ENCODE results near the gene SH3BP1. TPM values are rescaled to one million over a fixed set of nuclear protein-coding genes. Genes with fewer than 3 reads are reported as not detected.
"Not testable (repeated sequence)": the region's sequence is repeated elsewhere in the genome, so short reads cannot be mapped to it uniquely, and the experiment has no call there.

SH3BP1 gene, protein sequence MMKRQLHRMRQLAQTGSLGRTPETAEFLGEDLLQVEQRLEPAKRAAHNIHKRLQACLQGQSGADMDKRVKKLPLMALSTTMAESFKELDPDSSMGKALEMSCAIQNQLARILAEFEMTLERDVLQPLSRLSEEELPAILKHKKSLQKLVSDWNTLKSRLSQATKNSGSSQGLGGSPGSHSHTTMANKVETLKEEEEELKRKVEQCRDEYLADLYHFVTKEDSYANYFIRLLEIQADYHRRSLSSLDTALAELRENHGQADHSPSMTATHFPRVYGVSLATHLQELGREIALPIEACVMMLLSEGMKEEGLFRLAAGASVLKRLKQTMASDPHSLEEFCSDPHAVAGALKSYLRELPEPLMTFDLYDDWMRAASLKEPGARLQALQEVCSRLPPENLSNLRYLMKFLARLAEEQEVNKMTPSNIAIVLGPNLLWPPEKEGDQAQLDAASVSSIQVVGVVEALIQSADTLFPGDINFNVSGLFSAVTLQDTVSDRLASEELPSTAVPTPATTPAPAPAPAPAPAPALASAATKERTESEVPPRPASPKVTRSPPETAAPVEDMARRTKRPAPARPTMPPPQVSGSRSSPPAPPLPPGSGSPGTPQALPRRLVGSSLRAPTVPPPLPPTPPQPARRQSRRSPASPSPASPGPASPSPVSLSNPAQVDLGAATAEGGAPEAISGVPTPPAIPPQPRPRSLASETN
- total RNA-seq, result 100 to 1,000 TPM in 1 of 2 donors, 10 to 100 TPM in 1; 77.4 to 121 TPM
- long read RNA-seq, partial matches to known transcripts, result 3 of 9 reads
- long read RNA-seq, other reads (novel, unspliced or antisense), result 5 of 9 reads

DNA sequence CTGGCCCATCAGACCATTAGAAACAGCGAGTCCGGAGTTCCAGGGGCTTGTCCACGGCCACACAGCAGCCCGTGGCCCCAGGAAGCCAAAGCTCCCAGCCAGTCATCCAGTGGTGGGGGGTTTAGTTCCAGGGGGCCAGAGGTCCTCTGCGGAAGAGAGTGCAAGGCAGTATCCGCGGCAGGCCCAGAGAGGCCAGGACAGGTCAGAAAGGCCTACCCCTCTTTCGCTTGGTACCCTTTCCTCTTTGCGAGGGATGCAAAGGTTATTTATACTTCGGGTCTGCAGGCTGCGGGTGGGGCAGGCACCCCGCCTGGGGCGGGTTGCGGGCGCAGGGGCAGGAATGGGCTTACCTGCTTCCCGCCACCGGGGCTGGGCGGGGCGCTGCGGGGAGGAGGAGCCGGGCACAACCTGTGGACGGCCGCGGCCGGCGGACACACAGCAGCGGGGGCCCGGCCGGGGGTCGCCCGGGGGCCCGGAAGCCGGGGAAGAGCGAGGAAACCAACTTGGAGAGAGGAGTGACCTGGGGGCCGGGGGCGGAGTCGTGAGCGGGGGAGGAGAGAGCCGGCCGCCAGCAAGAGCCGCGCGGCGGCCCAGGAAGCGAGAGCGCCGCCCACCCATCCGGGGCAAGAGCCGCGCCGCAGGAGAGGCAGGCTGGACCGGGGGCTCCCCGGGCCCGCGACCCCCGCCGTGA is at the start of gene SH3BP1:
TSS of gene SH3BP1 (plus strand) at position 600 of the 691 bp plus-strand sequence. CDS start 119 bp downstream, outside the sequence.
- DNase-seq (peak; percentile 73 to 80), ATAC-seq (peak; percentile 44)
- intact Hi-C loops (cut with DNase I, micrococcal nuclease), result no loop called here

DNA sequence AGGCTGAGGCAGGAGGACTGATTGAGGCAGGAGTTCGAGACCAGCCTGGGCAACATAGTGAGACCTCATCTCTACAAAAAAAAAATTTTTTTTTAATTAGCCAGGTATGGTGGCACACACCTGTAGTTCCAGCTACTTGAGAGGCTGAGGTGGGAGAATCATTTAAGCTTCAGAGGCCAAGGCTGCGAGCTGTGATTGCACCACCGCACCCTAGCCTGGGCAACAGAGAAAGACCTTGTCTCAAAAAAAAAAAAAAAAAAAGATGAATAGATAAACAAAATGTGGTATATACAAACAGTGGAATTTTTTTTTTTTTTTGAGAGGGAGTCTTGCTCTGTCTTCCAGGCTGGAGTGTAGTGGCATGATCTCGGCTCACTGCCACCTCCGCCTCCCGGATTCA is 48.4 kb upstream of the SH3BP1 start:
- ATAC-seq, DNase-seq: not testable (repeated sequence)
- intact Hi-C loops (cut with DNase I, micrococcal nuclease), result loop anchor here in 1 of 2 donors (10.0 kb wide), 1 partner anchor 56 kb away; no protein-coding TSS in a partner anchor

- intact Hi-C loops (cut with DNase I, micrococcal nuclease), result loop anchor here in 1 of 2 donors (10.0 kb wide), 1 partner anchor 57 kb away; no protein-coding TSS in a partner anchor
- ATAC-seq (no peak), DNase-seq (no peak)
These were observed 47.6 kb upstream of the SH3BP1 start for GRCh38 chr22:37591823-37592404.

GRCh38 chr22:37594237-37594636 is 45.2 kb upstream of the SH3BP1 start:
- no peak for DNase-seq
- no peak for ATAC-seq
- intact Hi-C loops (cut with DNase I, micrococcal nuclease), result loop anchor here in 1 of 2 donors (10.0 kb wide), 1 partner anchor 59 kb away; no protein-coding TSS in a partner anchor

GRCh38 chr22:37599153-37599552 is 40.3 kb upstream of the SH3BP1 start:
- intact Hi-C loops (cut with DNase I, micrococcal nuclease), result loop anchor here in 1 of 2 donors (10.0 kb wide), 1 partner anchor 64 kb away; no protein-coding TSS in a partner anchor
- DNase-seq (peak; percentile 82 to 91), ATAC-seq (peak; percentile 71)

- peak in 1 of 2 donors; percentile 56 for DNase-seq
- intact Hi-C loops (cut with DNase I, micrococcal nuclease), result no loop called here
- ATAC-seq, result peak; percentile 45
These were observed 38.3 kb upstream of the SH3BP1 start for GRCh38 chr22:37601203-37601539.

- ATAC-seq (peak; percentile 82), DNase-seq (peak; percentile 49 to 83)
- intact Hi-C loops (cut with DNase I, micrococcal nuclease), result no loop called here
These were observed 37.7 kb upstream of the SH3BP1 start for GRCh38 chr22:37601540-37602442.

DNA sequence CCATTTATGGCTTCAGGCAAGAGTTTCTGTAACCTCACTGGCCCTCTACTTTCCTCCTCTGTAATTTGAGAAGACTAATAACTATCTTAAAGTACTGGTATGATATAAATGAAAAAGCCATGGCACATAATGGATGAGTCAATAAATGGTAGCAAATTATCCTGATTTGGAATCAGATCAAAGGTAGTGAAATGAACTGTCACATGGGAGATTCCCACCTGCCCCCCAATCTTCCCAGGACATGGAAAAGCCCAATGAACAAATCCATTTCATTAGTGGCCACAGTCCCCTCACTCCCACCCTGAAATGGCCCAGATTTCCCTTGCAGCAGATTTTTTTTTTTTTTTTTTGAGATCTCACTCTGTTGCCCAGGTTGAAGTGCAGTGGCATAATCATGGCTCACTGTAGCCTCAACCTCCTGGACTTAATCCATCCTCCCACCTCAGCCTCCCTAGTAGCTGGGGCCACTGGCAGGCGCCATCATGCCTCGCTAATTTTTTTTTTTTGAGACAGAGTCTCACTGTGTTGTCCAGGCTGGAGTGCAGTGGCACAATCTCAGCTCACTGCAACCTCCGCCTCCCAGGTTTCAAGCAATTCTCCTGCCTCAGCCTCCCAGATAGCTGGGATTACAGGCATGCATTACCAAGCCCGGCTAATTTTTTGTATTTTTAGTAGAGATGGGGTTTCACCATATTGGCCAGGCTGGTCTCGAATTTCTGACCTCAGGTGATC is 36.8 kb upstream of the SH3BP1 start:
- intact Hi-C loops (cut with DNase I, micrococcal nuclease); ATAC-seq; DNase-seq: not testable (repeated sequence)

DNA sequence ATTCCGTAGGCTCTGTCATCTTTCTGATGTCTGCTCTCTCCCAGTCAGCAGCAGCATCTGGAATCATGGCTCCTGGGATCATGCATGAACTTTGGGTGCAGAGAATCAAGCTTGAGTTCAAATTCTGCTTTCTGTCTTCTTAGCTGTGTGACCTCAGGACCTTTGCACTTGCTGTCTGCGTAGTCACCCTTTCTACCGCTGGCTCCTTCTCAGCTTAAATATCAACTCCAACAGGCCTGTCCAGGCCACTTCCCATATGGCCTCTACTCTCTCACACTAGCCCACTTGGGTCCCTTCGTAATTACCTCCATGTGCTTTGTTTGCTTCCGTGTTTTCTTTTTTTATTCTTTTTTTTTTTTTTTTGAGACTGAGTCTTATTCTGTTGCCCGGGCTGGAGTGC is 35.4 kb upstream of the SH3BP1 start:
- ATAC-seq (no peak), DNase-seq (no peak)
- intact Hi-C loops (cut with DNase I, micrococcal nuclease), result no loop called here

DNA sequence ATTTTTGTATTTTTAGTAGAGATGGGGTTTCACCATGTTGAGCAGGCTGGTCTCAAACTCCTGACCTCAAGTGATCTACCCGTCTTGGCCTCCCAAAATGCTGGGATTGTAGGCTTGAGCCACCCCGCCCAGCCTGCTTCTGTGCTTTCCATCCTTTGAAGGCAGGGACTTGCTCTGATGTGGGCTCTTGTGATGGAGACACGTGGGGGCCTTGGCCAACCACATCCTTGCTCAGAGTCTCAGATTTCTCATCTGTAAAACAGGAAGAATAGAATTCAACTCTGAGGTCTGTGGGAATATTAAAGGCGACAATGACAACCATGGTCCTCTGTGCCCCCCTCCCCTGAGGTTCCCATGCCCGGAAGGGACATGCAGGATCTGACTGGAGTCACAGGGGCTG is 34.6 kb upstream of the SH3BP1 start:
- ATAC-seq (no peak), DNase-seq (no peak)
- intact Hi-C loops (cut with DNase I, micrococcal nuclease), result no loop called here

GRCh38 chr22:37607010-37607934 is 32.2 kb upstream of the SH3BP1 start:
- ATAC-seq, result peak; percentile 56
- intact Hi-C loops (cut with DNase I, micrococcal nuclease), result no loop called here
- DNase-seq, result peak; percentile 91 to 94

GRCh38 chr22:37607935-37608476 is 31.5 kb upstream of the SH3BP1 start:
- intact Hi-C loops (cut with DNase I, micrococcal nuclease), result no loop called here
- peak; percentile 5 for ATAC-seq
- no peak for DNase-seq

DNA sequence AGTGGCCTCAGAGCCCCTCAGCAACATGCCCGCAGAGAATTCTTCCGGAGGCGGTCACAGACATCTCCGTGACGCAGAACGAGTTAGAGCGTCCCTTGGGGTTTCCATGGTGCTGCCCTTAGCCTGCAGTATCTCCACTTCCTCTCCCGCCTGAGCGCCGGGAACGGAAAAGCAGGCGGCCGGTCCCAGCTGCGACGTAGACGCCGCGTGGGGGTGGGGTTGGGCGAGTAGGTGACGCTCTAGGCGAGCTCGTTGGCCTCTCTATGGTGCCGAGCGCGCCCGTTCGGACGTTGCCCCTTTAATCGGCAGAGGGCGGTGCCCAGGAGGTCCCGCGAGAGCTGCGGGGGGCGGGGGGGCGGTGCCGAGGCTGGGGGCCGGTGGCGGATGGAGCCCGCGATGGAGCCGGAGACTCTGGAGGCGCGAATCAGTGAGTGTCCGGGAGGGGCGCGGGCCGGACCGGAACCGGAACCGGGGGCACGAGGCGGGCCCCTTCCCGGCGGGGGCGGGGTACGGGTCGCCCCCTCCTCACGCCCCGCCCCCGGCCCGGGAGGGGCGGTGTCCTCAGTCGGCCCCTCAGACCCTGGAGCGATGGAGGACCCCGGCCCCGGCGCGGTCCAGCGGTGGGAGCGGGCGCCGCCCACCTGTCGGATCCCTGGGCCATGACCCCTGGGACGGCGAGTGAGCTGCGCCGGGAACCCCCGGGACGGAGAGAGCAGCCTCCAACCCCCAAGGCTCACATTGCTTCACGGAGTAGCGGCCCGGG is 30.8 kb upstream of the SH3BP1 start, which contains the start of gene GGA1:
TSS of gene GGA1 (plus strand) at position 358 of the 763 bp plus-strand sequence. CDS start at position 385, 27 bp downstream.
- peak; percentile 97 for DNase-seq
- peak; percentile 78 for ATAC-seq
- intact Hi-C loops (cut with DNase I, micrococcal nuclease), result no loop called here

DNA sequence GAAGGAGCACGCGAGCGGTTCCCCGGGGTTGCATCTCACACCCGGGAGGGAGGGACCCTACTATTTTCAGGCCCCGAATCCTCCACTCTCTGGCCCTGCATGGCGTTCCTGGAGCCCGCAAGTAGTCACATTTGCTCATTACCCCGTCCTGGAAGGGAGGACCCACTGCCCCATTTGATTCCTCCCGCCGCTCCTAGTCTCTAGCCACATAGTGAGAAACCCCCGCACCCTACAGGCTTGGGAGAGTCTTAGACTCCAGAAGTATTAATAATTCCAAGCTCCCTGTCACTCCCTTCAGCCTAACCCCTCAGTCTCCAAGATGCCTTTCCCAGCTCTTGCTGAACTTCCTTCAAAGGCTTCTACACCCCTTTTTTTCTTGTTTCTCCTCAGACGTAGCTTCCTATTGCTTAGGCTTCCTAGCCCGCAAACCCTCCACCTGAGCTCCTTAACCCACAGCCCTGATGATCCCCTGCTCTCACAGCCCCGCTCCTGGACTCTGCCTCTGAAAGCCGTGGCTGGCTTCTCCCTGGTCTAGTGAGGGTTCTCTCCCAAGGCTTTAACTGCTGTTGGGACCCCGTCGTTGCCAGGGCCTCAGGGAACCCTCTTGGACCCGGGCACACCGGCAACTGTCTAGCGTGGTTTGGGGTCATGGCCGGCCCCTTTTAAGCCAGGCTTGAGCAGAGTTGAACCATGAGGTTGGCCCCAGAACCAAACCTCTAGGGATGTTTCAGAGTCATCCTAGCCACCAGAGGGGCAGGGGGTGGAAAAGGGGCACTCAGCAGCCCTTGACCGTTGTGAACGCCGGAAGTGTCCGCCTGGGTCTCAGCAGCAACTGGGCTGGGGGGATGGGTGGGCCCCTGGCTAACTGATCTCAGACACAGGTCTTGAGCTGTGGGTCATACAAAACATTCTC is 30.0 kb upstream of the SH3BP1 start:
- no peak for DNase-seq
- intact Hi-C loops (cut with DNase I, micrococcal nuclease), result no loop called here
- no peak for ATAC-seq
